ENCODE data around the gene ZFP92. TPM values are rescaled to one million over a fixed set of nuclear protein-coding genes. Genes with fewer than 3 reads are reported as not detected.

The ZFP92 gene
- total RNA-seq, 1 experiment from 2014 or later = 0.16 TPM

GRCh38 chrX:153375571-153375970 lies 35.7 kb upstream of the ZFP92 start:
- Histone ChIP-seq H3K4me1 (no peaks in the 10 kb centered on the region), H3K4me3 (ENCODE audit: low read depth, low read length) (no peak overlapping the region), H3K27me3 (replicated peaks; ENCODE audit: control insufficient read depth, insufficient read depth, low read length) (no peaks in the 10 kb centered on the region), H3K36me3 (ENCODE audit: control insufficient read depth, insufficient read depth, low read length) (no peaks in the 10 kb centered on the region), H3K9me3 (no peaks in the 10 kb centered on the region)
- Mint-ChIP-seq H3K36me3 (ENCODE audit: insufficient read depth, unreplicated experiment) (no peaks in the 10 kb centered on the region), H3K9me3 (ENCODE audit: unreplicated experiment) (no peaks in the 10 kb centered on the region), H3K4me3 (ENCODE audit: unreplicated experiment) (no peak overlapping the region), H3K27ac (ENCODE audit: unreplicated experiment) (no peak overlapping the region), H3K4me1 (ENCODE audit: low read depth, unreplicated experiment) (no peaks in the 10 kb centered on the region), H3K27me3 (ENCODE audit: insufficient read depth, unreplicated experiment) (peaks cover 7% of the 10 kb centered on the region)
- no peak for TF ChIP-seq CTCF (IDR thresholded peaks at IDR 0.05; ENCODE audit: insufficient read depth in 1 of 2, low read depth in 1 of 2, low read length in 1 of 2, severe bottlenecking in 1 of 2, unreplicated experiment in 1 of 2)
- no TSS peak for BruUV-seq (replicated peaks)
- ChIA-PET POLR2A (no interaction called here), CTCF (no interaction called here)
- intact Hi-C loops (cut with micrococcal nuclease; ENCODE audit: unreplicated experiment) = no loop called here
- no peak for DNase-seq

GRCh38 chrX:153377727-153378126 lies 33.5 kb upstream of the ZFP92 start:
- Mint-ChIP-seq H3K4me1 (ENCODE audit: low read depth, unreplicated experiment) (no peaks in the 10 kb centered on the region), H3K4me3 (ENCODE audit: unreplicated experiment) (no peak overlapping the region), H3K27ac (ENCODE audit: unreplicated experiment) (no peak overlapping the region), H3K27me3 (ENCODE audit: insufficient read depth, unreplicated experiment) (peaks cover 5% of the 10 kb centered on the region), H3K9me3 (ENCODE audit: unreplicated experiment) (no peaks in the 10 kb centered on the region), H3K36me3 (ENCODE audit: insufficient read depth, unreplicated experiment) (no peaks in the 10 kb centered on the region)
- no peak for TF ChIP-seq CTCF (IDR thresholded peaks at IDR 0.05; ENCODE audit: insufficient read depth in 1 of 2, low read depth in 1 of 2, low read length in 1 of 2, severe bottlenecking in 1 of 2, unreplicated experiment in 1 of 2)
- intact Hi-C loops (cut with micrococcal nuclease; ENCODE audit: unreplicated experiment) = no loop called here
- CTCF ChIA-PET = no interaction called here
- no peaks in the 10 kb centered on the region for H3K9me3 ChIP-seq
- H3K4me3 ChIP-seq (ENCODE audit: low read depth, low read length) = no peak overlapping the region
- POLR2A ChIA-PET = no interaction called here
- no peaks in the 10 kb centered on the region for H3K4me1 ChIP-seq
- BruUV-seq (replicated peaks) = no TSS peak
- no peak for DNase-seq
- no peaks in the 10 kb centered on the region for H3K27me3 ChIP-seq (replicated peaks; ENCODE audit: control insufficient read depth, insufficient read depth, low read length)
- no peaks in the 10 kb centered on the region for H3K36me3 ChIP-seq (ENCODE audit: control insufficient read depth, insufficient read depth, low read length)

DNA sequence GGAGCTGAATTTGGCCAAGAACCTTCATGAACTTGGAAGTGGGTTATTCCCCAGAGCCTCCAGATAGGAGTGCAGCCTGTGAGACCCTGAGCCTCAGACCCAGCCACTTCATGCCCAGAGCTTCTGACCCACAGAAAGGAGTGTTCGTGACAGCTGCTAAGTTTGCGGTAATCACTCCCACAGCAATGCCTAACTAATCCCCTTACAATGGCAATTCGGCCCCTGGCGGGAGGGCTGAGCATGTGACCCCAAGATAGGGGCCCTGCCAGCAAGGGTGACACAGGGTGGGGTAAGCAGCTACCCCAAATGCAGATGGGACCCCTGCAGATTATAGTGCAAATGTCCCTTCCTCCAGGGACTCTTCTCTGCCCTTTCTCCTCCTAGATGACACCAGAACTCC lies 32.7 kb upstream of the ZFP92 start:
- H3K9me3 Mint-ChIP-seq (ENCODE audit: unreplicated experiment) = no peaks in the 10 kb centered on the region
- Histone ChIP-seq H3K4me1 (no peaks in the 10 kb centered on the region), H3K4me3 (ENCODE audit: low read depth, low read length) (no peak overlapping the region), H3K27me3 (replicated peaks; ENCODE audit: control insufficient read depth, insufficient read depth, low read length) (no peaks in the 10 kb centered on the region), H3K9me3 (no peaks in the 10 kb centered on the region), H3K36me3 (ENCODE audit: control insufficient read depth, insufficient read depth, low read length) (no peaks in the 10 kb centered on the region)
- H3K4me3 Mint-ChIP-seq (ENCODE audit: unreplicated experiment) = no peak overlapping the region
- H3K27me3 Mint-ChIP-seq (ENCODE audit: insufficient read depth, unreplicated experiment) = peaks cover 5% of the 10 kb centered on the region
- intact Hi-C loops (cut with micrococcal nuclease; ENCODE audit: unreplicated experiment) = no loop called here
- no peak overlapping the region for H3K27ac Mint-ChIP-seq (ENCODE audit: unreplicated experiment)
- no peak for DNase-seq
- TF ChIP-seq CTCF (IDR thresholded peaks at IDR 0.05; ENCODE audit: insufficient read depth in 1 of 2, low read depth in 1 of 2, low read length in 1 of 2, severe bottlenecking in 1 of 2, unreplicated experiment in 1 of 2) = no peak
- POLR2A ChIA-PET = no interaction called here
- no peaks in the 10 kb centered on the region for H3K36me3 Mint-ChIP-seq (ENCODE audit: insufficient read depth, unreplicated experiment)
- no peaks in the 10 kb centered on the region for H3K4me1 Mint-ChIP-seq (ENCODE audit: low read depth, unreplicated experiment)
- CTCF ChIA-PET = no interaction called here
- no TSS peak for BruUV-seq (replicated peaks)

All from Caco-2 (cell line).